Stimulated activated CD4-positive, alpha-beta T cell treated with anti-CD3 and anti-CD28 coated beads, Interleukin-4, amount 100 ng/mL, for 24 hours (primary cell): ENCODE data around the gene KLHL29.
"Not testable (repeated sequence)": the region's sequence is repeated elsewhere in the genome, so short reads cannot be mapped to it uniquely, and the experiment has no call there.

Source experiments
- DNase-seq: peaks from one replicate; pipeline ENCODE4 v3.0.0-alpha.2; 2020

Gene KLHL29

DNA sequence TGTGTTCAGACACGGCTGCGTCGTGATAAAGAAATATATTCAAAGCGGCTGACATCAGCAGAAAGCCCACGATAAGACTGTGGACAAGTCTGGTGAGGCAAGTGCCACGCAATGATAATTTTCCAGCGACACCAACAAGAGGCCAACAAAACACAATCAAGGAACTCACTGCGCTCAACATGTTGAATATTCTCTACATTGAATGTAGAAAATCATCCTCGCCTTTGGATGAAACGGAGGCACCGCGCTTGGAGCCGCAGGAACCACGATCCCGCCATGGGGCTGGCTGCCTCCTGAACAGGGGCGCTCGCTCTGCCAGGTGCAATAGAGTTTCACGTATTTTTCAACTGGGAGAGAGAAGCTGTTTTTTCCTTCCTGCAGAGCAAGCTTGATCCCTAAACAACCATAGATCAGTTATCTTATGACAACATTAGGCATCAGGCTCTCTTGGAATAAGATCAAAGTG is 321.7 kb downstream of the KLHL29 start:
- no peak for DNase-seq

- no peak for DNase-seq
Observed at GRCh38 chr2:23707096-23707495, 322.1 kb downstream of the KLHL29 start.

- DNase-seq: no peak
Observed at GRCh38 chr2:23708771-23709170, 323.8 kb downstream of the KLHL29 start.

GRCh38 chr2:23709311-23709710 is 324.3 kb downstream of the KLHL29 start:
- no peak for DNase-seq

- DNase-seq: no peak
Observed at GRCh38 chr2:23711979-23712755, 327.2 kb downstream of the KLHL29 start.

DNA sequence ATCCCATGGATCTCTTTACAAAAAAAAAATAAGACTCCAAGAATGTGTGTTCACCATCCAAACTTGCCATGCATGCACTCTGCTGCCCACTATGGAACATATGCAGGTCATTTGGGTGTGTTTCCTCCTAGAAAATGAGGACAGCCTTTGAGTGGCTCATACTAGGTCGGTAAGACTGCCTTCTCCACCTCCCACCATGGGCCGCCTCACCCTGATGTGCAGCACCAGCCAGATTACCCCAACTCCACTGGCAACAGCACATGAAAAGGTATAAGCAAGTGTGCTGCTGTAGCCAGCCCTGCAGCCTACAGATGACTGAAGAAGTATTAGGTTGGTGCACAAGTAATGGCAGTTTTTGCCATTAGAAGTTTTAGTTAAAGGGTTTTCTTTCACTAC is 327.8 kb downstream of the KLHL29 start:
- no peak for DNase-seq

DNA sequence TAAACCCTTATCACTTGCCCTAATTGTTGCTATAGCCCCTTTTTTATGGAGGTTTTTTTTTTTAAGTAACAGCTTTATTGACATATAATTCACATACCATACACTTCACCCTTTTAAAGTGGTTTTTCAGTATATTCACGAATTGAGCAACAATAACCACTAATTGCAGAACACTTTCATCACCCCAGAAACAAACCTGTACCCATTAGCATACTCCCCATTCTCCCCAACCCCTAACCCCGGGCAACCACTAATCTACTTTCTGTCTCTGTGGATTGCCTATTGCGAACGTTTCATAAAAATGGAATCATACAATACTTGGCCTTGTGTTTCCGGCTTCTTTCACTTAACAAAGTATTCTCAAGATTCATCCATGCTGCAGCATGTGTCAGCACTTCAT is 328.4 kb downstream of the KLHL29 start:
- DNase-seq: no peak

DNA sequence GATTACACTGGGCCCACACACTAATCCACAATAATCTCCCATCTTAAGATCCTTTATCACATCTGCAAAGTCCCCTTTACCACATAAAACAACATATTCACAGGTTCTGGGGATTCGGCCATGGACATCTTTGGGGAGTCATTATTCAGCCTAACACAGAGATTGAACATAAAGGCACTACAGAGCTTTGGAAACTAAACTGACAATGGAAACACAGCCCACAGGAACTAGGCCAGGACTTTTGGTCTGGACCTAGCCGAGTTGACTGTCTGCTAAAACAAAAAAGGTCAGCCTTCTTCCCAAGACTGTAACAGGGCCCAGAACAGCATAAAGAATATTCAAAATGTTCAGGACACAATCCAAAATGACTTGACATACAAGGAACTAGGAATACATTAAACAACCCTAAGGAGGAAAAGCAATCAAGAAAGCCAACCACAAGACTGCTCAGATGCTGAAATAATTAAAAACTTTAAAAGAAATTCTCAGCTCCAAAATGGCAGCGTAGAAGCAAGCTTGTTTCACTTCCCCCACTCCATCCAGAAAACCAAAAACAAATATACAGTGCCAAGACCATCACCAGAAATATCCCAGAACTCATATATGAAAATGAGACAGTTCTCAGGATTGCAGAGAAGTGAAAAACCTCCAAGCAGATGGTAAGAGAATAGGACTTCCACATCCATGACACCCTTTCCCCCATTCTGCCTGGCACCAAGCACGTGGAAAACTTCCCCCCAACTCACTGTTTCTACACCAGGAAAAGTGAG is 334.1 kb downstream of the KLHL29 start:
- DNase-seq: no peak

DNA sequence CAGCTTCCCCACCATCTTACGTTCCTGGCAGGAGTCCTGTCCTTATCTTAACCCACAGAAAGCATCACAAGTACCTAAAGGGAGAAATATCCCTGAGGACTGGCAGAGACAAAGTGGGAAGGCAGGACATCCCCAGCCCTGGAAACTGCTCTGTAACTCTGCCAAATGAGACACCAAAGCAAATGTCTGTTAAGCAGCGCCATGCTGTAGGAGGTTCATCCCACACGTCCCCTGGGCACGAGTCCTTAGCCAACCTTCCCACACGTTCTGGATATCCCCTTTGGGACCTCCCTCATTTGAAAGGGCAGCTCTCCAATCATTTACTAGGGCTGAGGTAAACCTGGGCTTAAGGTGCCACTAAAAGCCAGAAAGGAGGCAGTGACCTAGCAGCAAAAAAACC is 334.7 kb downstream of the KLHL29 start:
- no peak for DNase-seq

- no peak for DNase-seq
Observed at GRCh38 chr2:23720705-23721453, 335.9 kb downstream of the KLHL29 start.

DNA sequence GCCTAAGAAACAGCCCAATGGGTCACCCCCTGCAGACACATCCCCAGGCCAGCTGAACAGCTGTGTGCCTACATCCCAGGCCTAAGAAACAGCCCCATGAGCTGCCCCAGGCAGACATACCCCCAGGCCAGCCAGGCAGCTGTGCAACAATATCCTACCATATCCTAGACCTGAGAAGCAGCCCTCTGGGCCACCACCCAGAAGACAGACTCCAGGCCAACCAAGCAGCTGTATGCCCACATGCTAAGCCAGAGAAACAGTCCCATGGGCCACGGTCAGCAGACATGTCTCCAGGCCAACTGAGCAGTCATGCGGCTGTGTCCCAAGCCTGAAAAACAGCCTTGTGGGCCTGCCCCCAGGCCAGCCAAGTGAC is 336.5 kb downstream of the KLHL29 start:
- DNase-seq: no peak

DNA sequence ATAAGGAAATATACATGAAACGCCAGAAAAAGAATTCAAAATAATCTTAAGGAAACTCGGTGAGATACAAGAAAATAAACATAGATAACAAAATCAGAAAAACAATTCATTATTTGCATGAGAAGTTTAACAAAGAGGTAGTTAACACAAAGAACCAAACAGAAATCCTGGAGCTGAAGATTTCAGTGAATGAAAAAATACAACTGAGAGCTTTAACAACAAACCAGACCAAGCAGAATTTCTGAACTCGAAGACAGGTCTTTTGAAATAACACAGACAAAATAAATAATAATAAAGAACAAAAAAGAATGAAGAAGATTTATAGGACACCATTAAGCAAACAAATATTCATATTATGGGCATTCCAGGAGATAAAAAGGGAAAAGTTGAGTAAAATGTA is 337.3 kb downstream of the KLHL29 start:
- DNase-seq: no peak

DNA sequence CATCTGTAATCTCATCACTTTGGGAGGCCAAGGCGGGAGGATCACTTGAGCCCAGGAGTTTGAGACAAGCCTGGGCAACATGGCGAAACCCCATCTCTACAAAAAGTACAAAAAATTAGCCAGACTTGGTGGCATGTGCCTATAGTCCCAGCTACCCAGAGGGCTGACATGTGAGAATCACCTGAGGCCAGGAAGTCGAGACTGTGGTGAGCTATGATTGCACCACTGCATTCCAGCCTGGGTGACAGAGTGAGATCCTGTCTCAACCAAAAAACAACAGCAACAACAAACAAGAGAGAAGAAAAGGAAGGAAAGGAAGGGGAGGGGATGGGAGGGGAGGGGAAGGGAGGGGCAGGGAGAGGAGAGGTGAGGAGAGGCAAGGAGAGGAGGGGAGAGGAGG is 338.1 kb downstream of the KLHL29 start:
- not testable (repeated sequence) for DNase-seq

GRCh38 chr2:23734416-23734815 is 349.4 kb downstream of the KLHL29 start:
- DNase-seq: no peak

- not testable (repeated sequence) for DNase-seq
Observed at GRCh38 chr2:23736783-23737182, 351.8 kb downstream of the KLHL29 start.

GRCh38 chr2:23745068-23745725 is 360.2 kb downstream of the KLHL29 start:
- DNase-seq: no peak

DNA sequence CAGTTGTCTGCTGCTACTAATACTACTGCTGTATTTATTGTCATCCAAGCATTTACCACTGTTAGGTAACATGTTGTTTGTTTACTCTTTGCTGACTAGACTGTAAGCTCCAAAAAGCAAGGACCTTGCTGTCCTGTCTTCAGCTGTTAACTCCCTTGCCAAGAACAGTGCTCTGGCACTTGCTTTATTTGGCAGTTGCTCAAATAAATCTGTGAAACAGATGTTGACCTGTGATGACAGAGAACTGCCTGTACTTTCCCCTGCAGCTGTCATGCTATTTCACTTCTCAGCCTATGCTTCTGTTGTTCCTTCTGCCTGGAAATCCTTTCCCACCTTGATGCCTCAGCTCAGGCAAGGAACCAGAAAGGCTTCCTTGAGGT is 360.7 kb downstream of the KLHL29 start:
- DNase-seq: no peak

DNA sequence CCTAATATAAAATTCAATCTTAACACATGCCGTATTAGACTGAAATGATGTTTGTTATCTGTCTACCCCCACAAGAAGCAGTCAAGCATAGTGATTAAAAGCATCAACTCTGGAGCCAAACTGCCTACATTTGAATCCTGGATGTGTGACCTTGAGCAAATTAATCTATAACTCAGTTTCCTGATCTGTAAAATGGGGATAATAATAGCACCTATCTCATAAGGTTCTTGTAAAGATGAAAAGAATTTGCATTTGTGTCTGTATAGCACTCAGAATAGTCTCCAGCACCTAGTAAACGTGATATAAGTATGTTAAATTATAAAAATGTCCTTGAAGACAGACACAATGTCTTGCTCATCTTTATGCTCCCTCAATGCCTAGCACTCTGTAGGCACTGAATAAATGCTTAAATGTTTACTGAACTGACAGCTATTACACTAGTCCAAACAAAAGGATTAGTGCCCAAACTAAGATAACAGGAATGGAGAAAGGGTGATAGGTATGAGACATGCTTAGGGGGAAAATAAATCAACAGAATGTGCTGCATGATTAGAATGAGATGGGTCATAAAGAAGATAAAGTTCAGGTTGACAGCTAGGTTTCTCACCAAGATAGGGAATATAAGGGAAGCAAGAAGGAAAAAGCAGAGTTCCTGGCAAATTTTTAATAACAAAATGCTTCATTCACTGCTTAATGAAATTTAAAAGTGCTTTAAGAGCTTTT is 361.3 kb downstream of the KLHL29 start:
- no peak for DNase-seq

DNA sequence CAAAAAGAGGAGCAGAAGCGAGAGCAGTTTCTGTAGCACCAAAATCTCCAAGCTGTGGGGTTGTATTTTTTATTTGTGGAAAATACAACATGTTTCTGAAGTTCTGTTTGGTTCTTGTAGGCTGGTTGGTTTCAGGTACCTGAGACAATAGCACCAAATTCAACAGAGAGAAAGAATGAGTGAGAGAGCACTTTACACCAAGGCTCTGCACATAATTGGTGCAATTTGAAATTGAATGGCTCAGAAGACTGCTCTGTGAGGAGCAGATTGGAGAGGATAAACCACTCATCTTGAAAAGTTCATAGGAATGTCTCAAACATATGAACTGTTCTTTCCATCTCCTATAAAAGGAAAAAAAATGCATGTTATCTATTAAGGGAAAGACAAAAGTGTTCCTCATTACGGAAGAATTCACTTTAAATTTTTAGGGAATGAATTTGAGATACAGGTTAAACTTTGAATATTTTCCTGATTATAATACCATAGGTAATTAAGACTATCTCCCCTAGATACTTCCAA is 366.8 kb downstream of the KLHL29 start:
- no peak for DNase-seq

- no peak for DNase-seq
Observed at GRCh38 chr2:23753291-23754010, 368.5 kb downstream of the KLHL29 start.

DNA sequence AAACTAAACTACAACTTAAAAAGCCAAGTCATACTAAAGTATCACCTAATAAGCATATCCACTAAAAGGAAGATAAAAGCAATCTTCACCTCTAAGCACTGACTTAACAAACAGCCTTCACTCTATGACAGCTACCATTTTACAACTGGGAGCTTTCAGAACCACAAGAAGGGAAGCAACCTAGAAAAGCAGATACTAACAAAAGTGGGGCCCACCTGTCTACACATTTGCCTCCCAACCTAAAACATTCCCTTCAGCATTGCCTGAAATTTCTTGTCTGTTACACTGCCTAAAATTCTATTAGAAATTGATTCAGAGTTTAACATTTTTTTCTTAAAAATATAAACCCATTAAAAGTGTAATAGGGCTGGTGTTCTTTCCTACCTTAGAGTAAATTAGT is 370.0 kb downstream of the KLHL29 start:
- DNase-seq: no peak
